ENCODE measurements around the gene HOMER2. TPM values are rescaled to one million over a fixed set of nuclear protein-coding genes. Genes with fewer than 3 reads are reported as not detected.

Gene HOMER2
- polyA plus RNA-seq, 1 experiment, result 0.83 TPM

GRCh38 chr15:82854554-82854953 lies 98.0 kb downstream of the HOMER2 start:
- ChIA-PET CTCF (no interaction called here), POLR2A (no interaction called here)
- Histone ChIP-seq H3K36me3 (ENCODE audit: control insufficient read depth, insufficient read depth, low read length) (no peaks in the 10 kb centered on the region), H3K4me3 (ENCODE audit: low read depth, low read length) (no peak overlapping the region), H3K27me3 (ENCODE audit: control insufficient read depth, insufficient read depth, low read length) (no peaks in the 10 kb centered on the region)
- no peak for TF ChIP-seq CTCF (IDR thresholded peaks at IDR 0.05; ENCODE audit: insufficient read depth, low read depth, low read length)
- DNase-seq (ENCODE audit: low read depth), result no peak

GRCh38 chr15:82852941-82853561 lies 99.5 kb downstream of the HOMER2 start:
- CTCF ChIA-PET, result no interaction called here
- H3K4me3 ChIP-seq (ENCODE audit: low read depth, low read length), result no peak overlapping the region
- POLR2A ChIA-PET, result no interaction called here
- no peak for DNase-seq (ENCODE audit: low read depth)
- no peaks in the 10 kb centered on the region for H3K27me3 ChIP-seq (ENCODE audit: control insufficient read depth, insufficient read depth, low read length)
- no peak for TF ChIP-seq CTCF (IDR thresholded peaks at IDR 0.05; ENCODE audit: insufficient read depth, low read depth, low read length)
- no peaks in the 10 kb centered on the region for H3K36me3 ChIP-seq (ENCODE audit: control insufficient read depth, insufficient read depth, low read length)

DNA sequence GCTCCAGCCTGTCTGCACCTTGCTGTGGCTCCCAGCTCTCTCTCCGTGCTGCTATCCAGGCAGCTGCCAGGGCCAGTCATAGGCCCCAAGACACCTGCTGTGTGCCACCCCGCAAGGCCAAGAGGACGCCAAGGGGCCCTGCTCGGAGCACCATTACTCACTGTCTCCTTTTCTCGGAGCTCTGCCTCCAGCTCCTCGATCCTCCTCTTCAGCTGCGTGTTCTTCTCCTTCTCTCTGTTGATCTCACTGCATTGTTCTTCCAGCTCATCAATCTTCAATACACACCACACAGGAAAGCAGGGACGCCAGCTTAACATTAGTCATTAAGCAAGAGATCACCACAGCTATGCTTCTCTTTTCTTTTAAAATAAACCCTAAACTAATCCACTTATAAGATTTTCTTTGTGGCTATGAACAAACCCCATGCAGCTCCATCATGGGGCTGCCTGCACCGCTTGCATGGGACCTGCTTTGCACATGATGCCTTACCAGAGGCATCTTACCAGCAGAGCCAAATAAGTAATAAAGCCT lies 100.5 kb downstream of the HOMER2 start:
- H3K27me3 ChIP-seq (ENCODE audit: control insufficient read depth, insufficient read depth, low read length), result no peaks in the 10 kb centered on the region
- TF ChIP-seq CTCF (IDR thresholded peaks at IDR 0.05; ENCODE audit: insufficient read depth, low read depth, low read length), result no peak
- ChIA-PET POLR2A (no interaction called here), CTCF (interaction anchor here (1.0 kb wide), 1 partner anchor 19 kb away, joined by 3 read pairs; no protein-coding TSS in a partner anchor)
- H3K4me3 ChIP-seq (ENCODE audit: low read depth, low read length), result no peak overlapping the region
- H3K36me3 ChIP-seq (ENCODE audit: control insufficient read depth, insufficient read depth, low read length), result no peaks in the 10 kb centered on the region
- no peak for DNase-seq (ENCODE audit: low read depth)

DNA sequence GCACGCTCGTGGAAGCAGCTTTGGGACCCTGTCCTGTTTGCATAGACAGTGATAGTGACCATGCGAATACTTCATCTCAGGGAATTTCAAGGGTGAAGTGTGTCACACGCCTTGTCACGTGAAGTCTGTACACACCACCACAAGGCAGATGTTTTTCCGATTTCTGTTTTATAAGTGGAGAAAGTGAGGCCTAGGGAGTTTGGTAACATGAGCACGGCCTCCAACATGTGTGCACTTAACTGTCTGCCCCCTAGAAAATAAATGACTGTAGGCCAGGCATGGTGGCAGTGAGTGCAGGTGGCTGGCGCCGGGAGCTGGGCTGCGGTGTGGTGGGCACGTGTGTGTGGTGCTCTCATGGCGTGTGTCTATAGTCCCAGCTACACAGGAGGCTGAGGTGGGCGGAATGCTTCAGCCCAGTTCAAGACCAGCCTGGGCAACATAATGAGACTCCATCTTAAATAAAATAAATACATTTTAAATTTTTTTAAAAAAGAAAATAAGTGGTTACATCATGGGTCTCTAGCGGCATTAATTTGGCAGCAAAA lies 101.1 kb downstream of the HOMER2 start:
- Histone ChIP-seq H3K4me3 (ENCODE audit: low read depth, low read length) (no peak overlapping the region), H3K36me3 (ENCODE audit: control insufficient read depth, insufficient read depth, low read length) (no peaks in the 10 kb centered on the region), H3K27me3 (ENCODE audit: control insufficient read depth, insufficient read depth, low read length) (no peaks in the 10 kb centered on the region)
- ChIA-PET CTCF (interaction anchor here (1.0 kb wide), 1 partner anchor 19 kb away, joined by 3 read pairs; no protein-coding TSS in a partner anchor), POLR2A (no interaction called here)
- no peak for TF ChIP-seq CTCF (IDR thresholded peaks at IDR 0.05; ENCODE audit: insufficient read depth, low read depth, low read length)
- no peak for DNase-seq (ENCODE audit: low read depth)

- Histone ChIP-seq H3K36me3 (ENCODE audit: control insufficient read depth, insufficient read depth, low read length) (no peaks in the 10 kb centered on the region), H3K27me3 (ENCODE audit: control insufficient read depth, insufficient read depth, low read length) (no peaks in the 10 kb centered on the region), H3K4me3 (ENCODE audit: low read depth, low read length) (no peak overlapping the region)
- TF ChIP-seq CTCF (IDR thresholded peaks at IDR 0.05; ENCODE audit: insufficient read depth, low read depth, low read length), result no peak
- no peak for DNase-seq (ENCODE audit: low read depth)
- ChIA-PET CTCF (interaction anchor here (1.5 kb wide), 1 partner anchor 149 kb away, joined by 6 read pairs; no protein-coding TSS in a partner anchor), POLR2A (no interaction called here)
These were observed 101.8 kb downstream of the HOMER2 start for GRCh38 chr15:82850731-82851130.

Data from BJ (cell line).